ENCODE data around the gene AADACL2. TPM values are rescaled to one million over a fixed set of nuclear protein-coding genes. Genes with fewer than 3 reads are reported as not detected.

The AADACL2 gene
- polyA plus RNA-seq, 2 of the 4 experiments (the other 2 are of a cell fraction): not detected

DNA sequence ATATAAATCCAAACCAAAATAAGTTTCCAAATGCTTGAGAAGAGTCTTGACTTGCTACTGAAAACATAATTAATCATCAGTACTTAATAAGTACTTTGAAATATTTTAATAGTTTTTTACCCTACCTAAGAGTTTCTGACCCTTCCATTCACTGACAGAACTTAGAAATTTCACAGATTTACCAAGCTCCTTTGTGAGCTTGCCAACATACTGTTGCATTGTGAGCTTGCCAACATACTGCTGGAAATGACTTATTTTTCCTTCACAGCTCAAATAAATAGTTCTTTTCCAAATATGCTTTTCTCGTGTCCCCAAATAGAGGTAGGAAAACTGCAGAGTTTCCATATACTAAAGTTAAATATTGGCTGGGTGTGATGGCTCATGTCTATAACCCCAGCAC, 70.5 kb downstream of the AADACL2 start:
- DNase-seq (ENCODE audit: low read depth in 1 of 2, low spot score in 1 of 2) (no peak), ATAC-seq (no peak), FAIRE-seq (no peak)
- CTCF ChIA-PET: interaction anchor here (0.6 to 0.7 kb wide), 2 partner anchors 663 to 669 kb away, joined by 3 read pairs; no protein-coding TSS in a partner anchor
- whole genome bisulfite sequencing (ENCODE audit: missing lambda C conversion rate): 78% methylated on average over 1 of the region's 1 CpG
- POLR2A ChIA-PET: no interaction called here
- H3K4me1 ChIP-seq: peaks cover 8% of the 10 kb centered on the region; the same call in 1 of the 3 replicates
- no peak overlapping the region for H3K4me2 ChIP-seq
- H3K27ac ChIP-seq: no peak overlapping the region
- TF ChIP-seq MAZ (IDR thresholded peaks at IDR 0.05; ENCODE audit: borderline replicate concordance, low read depth, low read length) (no peak), CBX2 (IDR thresholded peaks at IDR 0.05; ENCODE audit: borderline replicate concordance, low read depth) (no peak), EP300 (IDR thresholded peaks at IDR 0.05) (no peak), FOXS1 (CRISPR knock-in tag; IDR thresholded peaks at IDR 0.05) (no peak), CHD4 (IDR thresholded peaks at IDR 0.05; ENCODE audit: borderline replicate concordance) (no peak), ZC3H11A (IDR thresholded peaks at IDR 0.05) (no peak), PHF8 (IDR thresholded peaks at IDR 0.05; ENCODE audit: borderline replicate concordance, low read depth) (no peak), MYC (IDR thresholded peaks at IDR 0.05; ENCODE audit: borderline replicate concordance, low read length) (no peak), HOXA7 (CRISPR knock-in tag; IDR thresholded peaks at IDR 0.05) (no peak), CBX8 (IDR thresholded peaks at IDR 0.05) (no peak)
- TF ChIP-seq, protein P1, sequence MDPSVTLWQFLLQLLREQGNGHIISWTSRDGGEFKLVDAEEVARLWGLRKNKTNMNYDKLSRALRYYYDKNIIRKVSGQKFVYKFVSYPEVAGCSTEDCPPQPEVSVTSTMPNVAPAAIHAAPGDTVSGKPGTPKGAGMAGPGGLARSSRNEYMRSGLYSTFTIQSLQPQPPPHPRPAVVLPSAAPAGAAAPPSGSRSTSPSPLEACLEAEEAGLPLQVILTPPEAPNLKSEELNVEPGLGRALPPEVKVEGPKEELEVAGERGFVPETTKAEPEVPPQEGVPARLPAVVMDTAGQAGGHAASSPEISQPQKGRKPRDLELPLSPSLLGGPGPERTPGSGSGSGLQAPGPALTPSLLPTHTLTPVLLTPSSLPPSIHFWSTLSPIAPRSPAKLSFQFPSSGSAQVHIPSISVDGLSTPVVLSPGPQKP (IDR thresholded peaks at IDR 0.05; ENCODE audit: low read depth, low read length): no peak
- 0 out of 3 replicates have a peak, but pooled peaks cover 3% of the 10 kb centered on the region for H3K9me3 ChIP-seq
- H3K4me3 ChIP-seq: no peak overlapping the region

DNA sequence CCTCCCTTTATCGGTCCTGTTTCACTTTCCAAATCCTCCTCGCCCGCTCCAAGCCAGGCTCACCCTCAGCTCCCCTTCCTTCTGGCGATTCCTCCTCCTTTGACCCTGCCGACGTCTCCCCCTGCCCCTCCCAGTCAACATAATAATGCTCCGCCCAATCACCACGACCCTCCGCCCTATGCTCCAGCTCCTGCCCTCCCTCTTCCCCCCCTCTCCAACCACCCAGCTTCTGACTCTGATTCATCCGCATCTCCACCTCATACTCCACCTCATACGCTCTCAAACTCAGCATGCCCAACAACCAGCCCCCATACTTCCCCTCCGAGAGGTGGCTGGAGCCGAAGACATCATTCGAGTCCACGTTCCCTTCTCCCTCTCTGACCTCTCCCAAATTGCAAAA, 73.1 kb downstream of the AADACL2 start:
- Histone ChIP-seq H3K4me3 (no peak overlapping the region), H3K9me3 (0 out of 3 replicates have a peak, but pooled peaks cover 3% of the 10 kb centered on the region), H3K4me1 (no peaks in the 10 kb centered on the region), H3K27ac (no peak overlapping the region), H3K4me2 (no peak overlapping the region)
- ChIA-PET POLR2A (no interaction called here), CTCF (no interaction called here)
- no peak for TF ChIP-seq ZSCAN20 (CRISPR knock-in tag; IDR thresholded peaks at IDR 0.05)
- no peak for TF ChIP-seq ZFP36 (IDR thresholded peaks at IDR 0.05; ENCODE audit: borderline replicate concordance, partially characterized antibody)
- no peak for TF ChIP-seq NFE2L2 (conservative IDR thresholded peaks at IDR 0.05; ENCODE audit: low read length)
- no peak for TF ChIP-seq EHMT2 (IDR thresholded peaks at IDR 0.05; ENCODE audit: low read depth)
- no peak for TF ChIP-seq FOXS1 (CRISPR knock-in tag; IDR thresholded peaks at IDR 0.05)
- no peak for TF ChIP-seq RCOR1 (IDR thresholded peaks at IDR 0.05; ENCODE audit: low read depth, low read length)
- 93% methylated on average over 15 of the region's 15 CpGs for WGBS (ENCODE audit: missing lambda C conversion rate)
- ATAC-seq (no peak), FAIRE-seq (no peak), DNase-seq (ENCODE audit: low read depth in 1 of 2, low spot score in 1 of 2) (no peak)

Other genes starting within 250 kb of the AADACL2 start
- gene AADAC, start 80.2 kb downstream of the AADACL2 start, polyA plus RNA-seq (2011; rRNA removed): 35.7 and 45.0 TPM in 2 replicates
- gene AADAC, start 80.2 kb downstream of the AADACL2 start, polyA plus RNA-seq (2017; fragmentation: RNase III; extraction: RNeasy Plus Mini Kit Qiagen cat#74134 plus additional on column Dnase treatment): 12.7 to 17.0 TPM (median 15.3 TPM) in 3 replicates
- gene SUCNR1, start 139.7 kb downstream of the AADACL2 start, polyA plus RNA-seq (2011; rRNA removed): 1.4 and 1.6 TPM in 2 replicates
- gene SUCNR1, start 139.7 kb downstream of the AADACL2 start, polyA plus RNA-seq (2017; fragmentation: RNase III; extraction: RNeasy Plus Mini Kit Qiagen cat#74134 plus additional on column Dnase treatment): 0.16 to 0.28 TPM (median 0.27 TPM) in 3 replicates

Measured in A549 (cell line).